Panc1 (cell line): ENCODE results near the gene DSC3.

Source experiments
- POLR2AphosphoS5 ChIP-seq: IDR thresholded peaks from 2 replicates; pipeline ENCODE4 v1.6.1; 2012; ENCODE audit warnings: mild to moderate bottlenecking, low read depth, low read length, moderate library complexity
- TF ChIP-seq, protein P1 (sequence below): fragments of 450-650 bp; IDR thresholded peaks from 2 replicates; pipeline ENCODE4 v1.5.1; 2017; ENCODE audit warnings: mild to moderate bottlenecking
- TF ChIP-seq, protein P2 (sequence below), 2 experiments: IDR thresholded peaks; 2 replicates each; pipeline ENCODE4 v1.6.1; 2011 to 2012; ENCODE audit warnings: low read depth in 2 of 2, control low read depth in 1 of 2, low read length in 1 of 2, mild to moderate bottlenecking in 1 of 2, moderate library complexity in 1 of 2; ENCODE audit not compliant: insufficient read depth in 1 of 2

DNA sequence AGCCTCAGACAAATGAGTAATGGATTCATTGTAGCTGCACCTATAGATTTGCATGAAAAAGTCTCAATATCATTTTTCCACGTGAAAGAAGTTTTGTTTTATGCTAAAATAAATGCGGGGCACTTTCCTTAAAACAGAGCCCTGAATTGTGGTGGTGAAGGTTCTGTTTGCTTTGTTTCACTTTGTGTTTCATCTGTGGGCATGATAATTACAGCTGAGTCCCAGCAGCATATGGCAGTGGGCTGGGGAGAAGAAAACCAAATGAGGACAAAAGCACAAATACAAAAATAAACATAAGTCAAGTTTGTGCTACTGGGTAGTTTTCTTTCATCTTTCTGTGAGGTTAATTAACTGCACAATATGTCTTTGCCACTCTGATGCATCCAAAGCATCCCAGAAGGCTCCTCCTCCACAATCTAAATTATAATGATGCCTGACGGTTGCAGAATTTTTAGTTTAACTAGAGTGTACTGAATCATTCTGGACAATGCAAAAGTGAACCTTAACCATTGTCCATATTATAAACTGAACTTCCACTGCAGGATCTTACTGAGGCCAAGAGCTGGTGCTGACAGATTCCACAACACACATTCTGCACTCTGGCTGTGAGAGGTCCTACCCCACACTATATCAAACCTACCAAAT is 97.6 kb downstream of the DSC3 start:
- TF ChIP-seq, protein P1, sequence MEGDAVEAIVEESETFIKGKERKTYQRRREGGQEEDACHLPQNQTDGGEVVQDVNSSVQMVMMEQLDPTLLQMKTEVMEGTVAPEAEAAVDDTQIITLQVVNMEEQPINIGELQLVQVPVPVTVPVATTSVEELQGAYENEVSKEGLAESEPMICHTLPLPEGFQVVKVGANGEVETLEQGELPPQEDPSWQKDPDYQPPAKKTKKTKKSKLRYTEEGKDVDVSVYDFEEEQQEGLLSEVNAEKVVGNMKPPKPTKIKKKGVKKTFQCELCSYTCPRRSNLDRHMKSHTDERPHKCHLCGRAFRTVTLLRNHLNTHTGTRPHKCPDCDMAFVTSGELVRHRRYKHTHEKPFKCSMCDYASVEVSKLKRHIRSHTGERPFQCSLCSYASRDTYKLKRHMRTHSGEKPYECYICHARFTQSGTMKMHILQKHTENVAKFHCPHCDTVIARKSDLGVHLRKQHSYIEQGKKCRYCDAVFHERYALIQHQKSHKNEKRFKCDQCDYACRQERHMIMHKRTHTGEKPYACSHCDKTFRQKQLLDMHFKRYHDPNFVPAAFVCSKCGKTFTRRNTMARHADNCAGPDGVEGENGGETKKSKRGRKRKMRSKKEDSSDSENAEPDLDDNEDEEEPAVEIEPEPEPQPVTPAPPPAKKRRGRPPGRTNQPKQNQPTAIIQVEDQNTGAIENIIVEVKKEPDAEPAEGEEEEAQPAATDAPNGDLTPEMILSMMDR: no peak
- TF ChIP-seq, protein P2, sequence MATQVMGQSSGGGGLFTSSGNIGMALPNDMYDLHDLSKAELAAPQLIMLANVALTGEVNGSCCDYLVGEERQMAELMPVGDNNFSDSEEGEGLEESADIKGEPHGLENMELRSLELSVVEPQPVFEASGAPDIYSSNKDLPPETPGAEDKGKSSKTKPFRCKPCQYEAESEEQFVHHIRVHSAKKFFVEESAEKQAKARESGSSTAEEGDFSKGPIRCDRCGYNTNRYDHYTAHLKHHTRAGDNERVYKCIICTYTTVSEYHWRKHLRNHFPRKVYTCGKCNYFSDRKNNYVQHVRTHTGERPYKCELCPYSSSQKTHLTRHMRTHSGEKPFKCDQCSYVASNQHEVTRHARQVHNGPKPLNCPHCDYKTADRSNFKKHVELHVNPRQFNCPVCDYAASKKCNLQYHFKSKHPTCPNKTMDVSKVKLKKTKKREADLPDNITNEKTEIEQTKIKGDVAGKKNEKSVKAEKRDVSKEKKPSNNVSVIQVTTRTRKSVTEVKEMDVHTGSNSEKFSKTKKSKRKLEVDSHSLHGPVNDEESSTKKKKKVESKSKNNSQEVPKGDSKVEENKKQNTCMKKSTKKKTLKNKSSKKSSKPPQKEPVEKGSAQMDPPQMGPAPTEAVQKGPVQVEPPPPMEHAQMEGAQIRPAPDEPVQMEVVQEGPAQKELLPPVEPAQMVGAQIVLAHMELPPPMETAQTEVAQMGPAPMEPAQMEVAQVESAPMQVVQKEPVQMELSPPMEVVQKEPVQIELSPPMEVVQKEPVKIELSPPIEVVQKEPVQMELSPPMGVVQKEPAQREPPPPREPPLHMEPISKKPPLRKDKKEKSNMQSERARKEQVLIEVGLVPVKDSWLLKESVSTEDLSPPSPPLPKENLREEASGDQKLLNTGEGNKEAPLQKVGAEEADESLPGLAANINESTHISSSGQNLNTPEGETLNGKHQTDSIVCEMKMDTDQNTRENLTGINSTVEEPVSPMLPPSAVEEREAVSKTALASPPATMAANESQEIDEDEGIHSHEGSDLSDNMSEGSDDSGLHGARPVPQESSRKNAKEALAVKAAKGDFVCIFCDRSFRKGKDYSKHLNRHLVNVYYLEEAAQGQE (IDR thresholded peaks at IDR 0.05; ENCODE audit: insufficient read depth in 1 of 2, low read depth in 2 of 2, low read length in 1 of 2): no peak
- TF ChIP-seq POLR2AphosphoS5: no peak
